Prostate gland (tissue), 2 donors: ENCODE data around the gene NAPB. TPM values are rescaled to one million over a fixed set of nuclear protein-coding genes. Genes with fewer than 3 reads are reported as not detected.

ENCODE experiments used
- DNase-seq: peaks from one replicate; pipeline ENCODE4 v3.0.0-alpha.2; 2019; ENCODE audit warnings: low spot score
- H3K27ac ChIP-seq, 2 donors: fragments of 200-600 bp; sonication (generic); 2 replicates each; pipeline ENCODE4 v1.5.1; 2017 to 2019
- H3K27me3 ChIP-seq: fragments of 200-600 bp; sonication (generic); replicated peaks from 2 replicates; pipeline ENCODE4 v1.5.1; 2019; ENCODE audit not compliant: insufficient read depth
- H3K36me3 ChIP-seq, 2 donors: fragments of 200-600 bp; sonication (generic); 1 replicate in 1 of 2; 2 replicates in 1 of 2; pipeline versions ENCODE4 v1.5.1 to v1.8.1; 2017 to 2019
- H3K4me1 ChIP-seq: fragments of 200-600 bp; sonication (generic); replicated peaks from 2 replicates; pipeline ENCODE4 v1.5.1; 2019
- H3K4me3 ChIP-seq, 2 donors: fragments of 200-600 bp; sonication (generic); 2 replicates each; pipeline ENCODE4 v1.5.1; 2017 to 2019
- H3K9me3 ChIP-seq: fragments of 200-600 bp; sonication (generic); 2 replicates; pipeline ENCODE4 v1.5.1; 2017
- CTCF ChIP-seq, 4 experiments: fragments of 200-600 bp in 2 of 4; fragments of 450-650 bp in 2 of 4; sonication (generic) in 2 of 4; IDR thresholded peaks; 1 replicate in 3 of 4; 2 replicates in 1 of 4; pipeline ENCODE4 v1.5.1; 2016 to 2019; ENCODE audit warnings: antibody characterized with exemption in 4 of 4, mild to moderate bottlenecking in 2 of 4, moderate library complexity in 2 of 4
- POLR2A ChIP-seq: fragments of 450-650 bp; IDR thresholded peaks from one replicate; pipeline ENCODE4 v1.6.1; 2016; ENCODE audit warnings: antibody characterized with exemption, mild to moderate bottlenecking
- POLR2AphosphoS5 ChIP-seq: sonication (generic); formaldehyde crosslinking; IDR thresholded peaks from one replicate; pipeline ENCODE4 v1.6.1; 2017; ENCODE audit warnings: antibody characterized with exemption
- WGBS: methylation state at CpG from one replicate; pipeline ENCODE4 v1.1.5; 2018; 5-methylcytosine and 5-hydroxymethylcytosine counted together
- intact Hi-C: fragments of 100-400 bp; cut with DNase I; formaldehyde crosslinking; loops from one replicate; pipeline ENCODE4 v1.14.2; 2022
- total RNA-seq, 2 donors: library from RNA; depleted of rRNA; stranded (reverse); fragments of >200 nt; gene quantifications; one replicate each; pipeline ENCODE4 v1.1.0, GENCODE V29; 2016

NAPB gene
- total RNA-seq, 2 donors from 2014 or later: 8.1 to 24.3 TPM

GRCh38 chr20:23397961-23398360 lies 23.3 kb downstream of the NAPB start:
- intact Hi-C loops: no loop called here
- TF ChIP-seq POLR2A (no peak), POLR2AphosphoS5 (no peak), CTCF (IDR thresholded peaks at IDR 0.05) (no peak)

GRCh38 chr20:23396950-23397627 lies 24.2 kb downstream of the NAPB start:
- 68% methylated on average over 6 of the region's 6 CpGs for WGBS
- no peak for DNase-seq
- H3K27me3 ChIP-seq: no peaks in the 10 kb centered on the region
- no peak overlapping the region for H3K4me3 ChIP-seq
- no peaks in the 10 kb centered on the region for H3K9me3 ChIP-seq
- no peaks in the 10 kb centered on the region for H3K4me1 ChIP-seq
- no peak overlapping the region for H3K27ac ChIP-seq
- peaks cover 0 to 5% of the 10 kb centered on the region in 2 donors for H3K36me3 ChIP-seq
- intact Hi-C loops: no loop called here
- no peak for TF ChIP-seq POLR2AphosphoS5
- no peak for TF ChIP-seq CTCF (IDR thresholded peaks at IDR 0.05)
- no peak for TF ChIP-seq POLR2A

More at GRCh38 chr20:23397961-23398360, 23.3 kb downstream of the NAPB start:
- Histone ChIP-seq H3K4me1 (no peaks in the 10 kb centered on the region), H3K4me3 (no peak overlapping the region), H3K27me3 (no peaks in the 10 kb centered on the region), H3K36me3 (peaks cover 0 to 5% of the 10 kb centered on the region in 2 donors), H3K27ac (no peak overlapping the region), H3K9me3 (no peaks in the 10 kb centered on the region)
- no peak for DNase-seq
- 87% methylated on average over 2 of the region's 2 CpGs for WGBS

GRCh38 chr20:23393996-23394775 lies 27.1 kb downstream of the NAPB start:
- 94% methylated on average over 4 of the region's 4 CpGs for WGBS
- Histone ChIP-seq H3K27me3 (no peaks in the 10 kb centered on the region), H3K27ac (no peak overlapping the region)

GRCh38 chr20:23391707-23392310 lies 29.5 kb downstream of the NAPB start:
- DNase-seq: no peak
- no peaks in the 10 kb centered on the region for H3K9me3 ChIP-seq
- intact Hi-C loops: no loop called here
- H3K36me3 ChIP-seq: peaks cover 0 to 5% of the 10 kb centered on the region in 2 donors
- no peaks in the 10 kb centered on the region for H3K27me3 ChIP-seq
- 94% methylated on average over 4 of the region's 4 CpGs for whole genome bisulfite sequencing
- H3K27ac ChIP-seq: no peak overlapping the region
- no peak overlapping the region for H3K4me3 ChIP-seq
- H3K4me1 ChIP-seq: no peaks in the 10 kb centered on the region
- TF ChIP-seq POLR2AphosphoS5: no peak
- no peak for TF ChIP-seq POLR2A
- TF ChIP-seq CTCF (IDR thresholded peaks at IDR 0.05): no peak

More at GRCh38 chr20:23393996-23394775, 27.1 kb downstream of the NAPB start:
- intact Hi-C loops: no loop called here
- DNase-seq: no peak
- Histone ChIP-seq H3K4me1 (no peaks in the 10 kb centered on the region), H3K36me3 (peaks cover 0 to 5% of the 10 kb centered on the region in 2 donors), H3K4me3 (no peak overlapping the region), H3K9me3 (no peaks in the 10 kb centered on the region)
- TF ChIP-seq POLR2A: no peak
- TF ChIP-seq POLR2AphosphoS5: no peak
- TF ChIP-seq CTCF (IDR thresholded peaks at IDR 0.05): no peak
